IPS DF 4.7 (cell line): ENCODE data around the gene ANKRD11.
"Not testable (repeated sequence)": the region's sequence is repeated elsewhere in the genome, so short reads cannot be mapped to it uniquely, and the experiment has no call there.

Source experiments
- DNase-seq: peaks from one replicate; pipeline ENCODE4 v3.0.0-alpha.2; 2013; ENCODE audit warnings: low spot score; ENCODE audit errors: extremely low read depth

Gene ANKRD11

GRCh38 chr16:89453501-89454321, 36.6 kb downstream of the ANKRD11 start:
- no peak for DNase-seq

- no peak for DNase-seq
Observed at GRCh38 chr16:89452925-89453324, 37.4 kb downstream of the ANKRD11 start.

- DNase-seq: no peak
Observed at GRCh38 chr16:89452241-89452640, 38.1 kb downstream of the ANKRD11 start.

- no peak for DNase-seq
Observed at GRCh38 chr16:89450537-89450936, 39.8 kb downstream of the ANKRD11 start.

GRCh38 chr16:89449726-89450335, 40.5 kb downstream of the ANKRD11 start:
- no peak for DNase-seq

GRCh38 chr16:89448656-89449055, 41.7 kb downstream of the ANKRD11 start:
- no peak for DNase-seq

- no peak for DNase-seq
Observed at GRCh38 chr16:89446975-89447293, 43.4 kb downstream of the ANKRD11 start.

GRCh38 chr16:89446136-89446974, 44.0 kb downstream of the ANKRD11 start:
- no peak for DNase-seq

GRCh38 chr16:89445166-89445565, 45.2 kb downstream of the ANKRD11 start:
- no peak for DNase-seq

- DNase-seq: no peak
Observed at GRCh38 chr16:89444728-89445127, 45.6 kb downstream of the ANKRD11 start.

GRCh38 chr16:89444151-89444723, 46.1 kb downstream of the ANKRD11 start:
- DNase-seq: no peak

- DNase-seq: no peak
Observed at GRCh38 chr16:89443727-89444084, 46.7 kb downstream of the ANKRD11 start.

- no peak for DNase-seq
Observed at GRCh38 chr16:89442990-89443726, 47.2 kb downstream of the ANKRD11 start.

- no peak for DNase-seq
Observed at GRCh38 chr16:89442588-89442987, 47.8 kb downstream of the ANKRD11 start.

GRCh38 chr16:89439659-89440058, 50.7 kb downstream of the ANKRD11 start:
- no peak for DNase-seq

GRCh38 chr16:89437991-89438390, 52.4 kb downstream of the ANKRD11 start:
- DNase-seq: no peak

GRCh38 chr16:89437251-89437987, 52.9 kb downstream of the ANKRD11 start:
- DNase-seq: no peak

GRCh38 chr16:89436366-89436765, 54.0 kb downstream of the ANKRD11 start:
- no peak for DNase-seq

- DNase-seq: not testable (repeated sequence)
Observed at GRCh38 chr16:89435059-89435458, 55.3 kb downstream of the ANKRD11 start.

- DNase-seq: no peak
Observed at GRCh38 chr16:89434490-89434889, 55.9 kb downstream of the ANKRD11 start.
